ENCODE results near the gene PYGB.
A peak's percentile ranks its signal among the peaks of the same experiment; 100 is the strongest.
"Not testable (repeated sequence)": the region's sequence is repeated elsewhere in the genome, so short reads cannot be mapped to it uniquely, and the experiment has no call there.

PYGB gene

DNA sequence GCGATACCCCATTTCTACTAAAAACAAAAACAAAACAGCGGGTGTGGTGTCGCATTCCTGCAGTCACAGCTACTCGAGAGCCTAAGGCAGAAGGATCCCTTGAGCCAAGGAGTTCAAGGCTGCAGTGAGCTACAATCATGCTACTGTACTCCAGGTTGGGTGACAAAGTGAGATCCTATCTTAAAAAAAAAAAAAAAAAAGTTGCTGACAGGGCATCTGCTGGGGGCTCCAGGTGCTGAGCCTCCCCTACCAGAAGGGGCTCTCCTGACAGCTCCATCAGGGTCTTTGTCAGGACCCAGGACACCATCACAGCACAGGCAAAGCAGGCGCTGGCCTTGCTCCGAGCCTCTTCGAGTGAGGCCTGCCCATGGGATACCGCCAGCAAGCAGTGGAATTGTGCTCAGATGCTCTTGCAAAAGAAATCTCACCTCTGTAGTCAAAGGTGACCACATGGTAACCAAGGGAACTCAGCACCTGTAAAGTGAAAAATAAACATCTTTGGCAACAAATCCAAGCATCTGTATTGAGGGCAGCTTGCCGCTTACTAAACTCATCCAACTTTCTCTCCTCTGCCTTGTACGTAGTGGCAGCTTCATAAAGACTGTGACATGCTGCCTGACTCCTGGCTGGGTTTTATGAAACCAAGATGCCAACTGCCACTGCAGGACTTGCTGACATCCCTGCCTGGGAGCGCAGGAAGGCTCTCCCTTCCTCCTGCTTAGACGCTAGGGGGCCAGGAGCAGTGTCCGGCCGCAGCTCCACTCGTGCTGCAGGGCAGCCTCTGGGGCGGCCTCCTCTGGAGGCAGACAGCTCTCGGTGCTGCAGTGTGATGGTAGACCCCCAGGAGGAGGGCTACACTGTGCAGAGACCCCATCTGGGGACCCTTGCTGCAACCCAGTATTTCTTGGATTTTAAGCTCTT is 66.9 kb downstream of the PYGB start:
- no peak for DNase-seq

DNA sequence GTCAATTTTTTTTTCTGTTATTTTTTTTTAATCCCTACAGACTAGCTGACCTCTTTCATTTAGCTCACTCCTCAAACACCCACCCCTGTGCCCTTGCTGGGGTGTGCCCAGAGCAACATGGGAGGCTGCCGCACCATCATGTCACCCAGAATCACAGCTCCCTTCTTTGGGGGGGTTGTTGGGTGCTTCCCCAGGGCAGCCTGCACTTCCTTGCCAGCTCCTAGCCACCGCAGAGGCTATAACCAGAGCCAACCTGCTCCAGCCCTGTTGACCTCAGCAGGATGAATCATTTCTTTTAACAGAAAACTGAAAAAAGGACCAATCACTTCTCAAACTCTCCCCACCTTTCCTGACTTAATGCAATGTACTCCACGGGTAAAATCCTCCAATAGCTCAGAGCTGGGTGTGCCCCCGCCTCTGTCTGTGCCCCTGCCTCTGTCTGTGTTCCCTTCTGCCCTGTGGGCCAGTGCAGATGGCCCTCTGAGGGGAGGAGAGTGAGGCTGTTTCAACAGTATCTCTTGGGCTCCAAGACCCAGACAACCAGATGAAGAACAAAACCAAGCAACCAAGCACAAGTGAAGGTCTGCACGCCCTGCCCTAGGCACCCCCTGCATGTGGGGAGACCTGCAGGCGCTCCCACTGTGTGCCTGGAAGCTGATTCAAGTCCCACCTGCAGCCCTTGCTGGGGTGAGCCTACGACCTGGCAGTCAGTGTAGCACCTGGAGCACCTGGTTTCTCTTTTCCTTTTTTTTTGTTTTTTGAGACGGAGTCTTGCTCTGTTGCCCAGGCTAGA is 67.7 kb downstream of the PYGB start:
- no peak for DNase-seq

DNA sequence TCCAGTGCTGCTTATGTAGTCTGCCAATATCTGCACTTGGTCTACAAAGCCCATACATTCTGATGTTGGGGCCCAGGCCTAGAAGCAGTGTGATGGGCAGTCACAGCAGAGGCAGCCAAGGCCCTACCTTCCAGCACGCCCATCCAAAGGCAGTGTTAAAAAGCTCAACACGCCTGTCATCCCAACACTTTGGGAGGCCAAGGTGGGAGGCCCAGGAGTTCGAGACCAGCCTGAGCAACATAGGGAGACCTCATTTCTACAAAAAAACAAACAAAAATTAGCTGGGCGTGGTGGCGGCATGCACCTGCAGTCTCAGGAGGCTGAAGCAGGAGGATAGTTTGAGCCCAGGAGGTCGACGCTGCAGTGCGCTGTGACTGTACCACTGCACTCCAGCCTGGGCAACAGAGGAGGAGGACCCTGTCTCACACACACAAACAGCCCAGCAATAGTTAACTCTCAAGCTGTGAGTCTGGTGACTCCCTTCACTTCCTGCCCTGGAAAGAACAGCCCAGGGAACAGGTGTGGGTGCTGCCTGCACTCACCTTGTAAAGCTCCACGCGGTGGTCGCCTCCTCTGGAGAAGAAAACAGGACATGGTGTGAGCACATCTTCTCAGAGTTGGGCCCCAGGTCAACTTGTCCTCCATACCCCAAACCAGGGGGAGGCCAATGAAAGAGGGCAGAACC is 68.8 kb downstream of the PYGB start:
- no peak for DNase-seq

DNA sequence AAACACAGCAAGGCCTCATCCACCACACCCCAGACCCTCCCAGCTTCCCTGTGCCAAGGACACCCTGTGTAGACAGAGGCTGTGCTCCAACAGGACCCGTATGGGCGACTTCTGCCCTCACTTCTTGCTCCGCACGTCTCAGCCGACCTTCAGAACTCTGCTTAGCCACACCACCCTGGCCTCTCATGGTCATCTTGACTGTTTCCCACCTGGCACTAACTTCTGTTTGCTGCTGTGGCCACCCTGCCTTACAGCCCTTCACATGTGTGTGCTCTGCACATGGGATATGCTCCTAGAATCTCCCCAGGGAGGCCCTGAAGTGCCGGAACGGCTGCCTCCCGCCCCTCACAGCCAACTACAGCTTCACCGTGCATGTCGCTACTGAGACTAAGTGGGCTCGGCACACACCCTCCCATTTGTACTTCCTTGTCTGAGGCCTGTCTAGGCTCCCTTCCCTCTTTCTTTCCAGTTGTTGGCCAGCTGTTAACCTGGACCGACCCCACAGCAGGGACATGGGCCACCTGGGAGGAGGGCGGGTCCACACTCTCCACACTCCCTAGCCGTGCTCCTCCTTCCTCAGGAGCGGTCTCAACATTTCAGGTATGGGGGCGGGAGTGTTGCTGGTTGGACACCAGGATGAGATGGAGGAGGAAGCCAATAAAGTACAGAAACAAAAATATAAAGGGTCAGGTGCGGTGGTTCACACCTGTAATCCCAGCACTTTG is 69.6 kb downstream of the PYGB start:
- no peak for DNase-seq

DNA sequence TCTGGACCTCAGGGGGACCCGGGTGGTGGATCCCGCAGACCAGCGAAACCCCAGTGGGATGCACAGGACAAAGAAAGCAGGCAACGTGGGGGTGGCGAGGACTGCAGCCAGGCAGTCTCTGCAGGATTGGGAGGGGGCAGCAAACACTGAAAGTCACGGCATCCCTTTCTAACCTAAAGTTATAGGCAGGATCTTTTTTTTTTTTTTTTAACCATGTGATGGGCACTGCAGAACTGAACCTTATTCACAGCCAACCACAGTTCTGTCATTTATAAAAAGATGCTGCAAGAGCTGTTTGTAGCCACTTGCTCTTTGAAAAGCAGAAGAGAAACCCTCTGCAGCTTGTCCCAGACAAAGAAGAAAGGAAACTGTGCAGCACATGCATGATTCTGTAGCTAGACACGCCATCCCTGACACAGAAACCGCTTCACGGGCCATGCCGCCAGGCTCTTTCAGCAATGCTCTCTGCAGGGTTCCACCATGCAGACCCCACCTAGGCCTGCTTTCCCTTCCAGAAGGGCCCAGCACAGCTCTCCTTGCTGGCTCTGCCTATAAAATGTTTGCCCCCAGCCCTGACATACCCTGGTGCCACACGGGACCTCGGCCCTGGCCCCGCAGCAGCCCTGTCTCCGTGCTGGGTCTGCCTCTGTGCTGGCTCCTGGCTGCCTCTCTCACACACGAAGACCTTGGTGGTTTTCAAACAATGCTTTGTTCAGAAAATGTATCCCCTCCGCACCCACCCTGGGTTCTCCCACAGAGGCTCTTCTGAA is 70.8 kb downstream of the PYGB start:
- DNase-seq: no peak

DNA sequence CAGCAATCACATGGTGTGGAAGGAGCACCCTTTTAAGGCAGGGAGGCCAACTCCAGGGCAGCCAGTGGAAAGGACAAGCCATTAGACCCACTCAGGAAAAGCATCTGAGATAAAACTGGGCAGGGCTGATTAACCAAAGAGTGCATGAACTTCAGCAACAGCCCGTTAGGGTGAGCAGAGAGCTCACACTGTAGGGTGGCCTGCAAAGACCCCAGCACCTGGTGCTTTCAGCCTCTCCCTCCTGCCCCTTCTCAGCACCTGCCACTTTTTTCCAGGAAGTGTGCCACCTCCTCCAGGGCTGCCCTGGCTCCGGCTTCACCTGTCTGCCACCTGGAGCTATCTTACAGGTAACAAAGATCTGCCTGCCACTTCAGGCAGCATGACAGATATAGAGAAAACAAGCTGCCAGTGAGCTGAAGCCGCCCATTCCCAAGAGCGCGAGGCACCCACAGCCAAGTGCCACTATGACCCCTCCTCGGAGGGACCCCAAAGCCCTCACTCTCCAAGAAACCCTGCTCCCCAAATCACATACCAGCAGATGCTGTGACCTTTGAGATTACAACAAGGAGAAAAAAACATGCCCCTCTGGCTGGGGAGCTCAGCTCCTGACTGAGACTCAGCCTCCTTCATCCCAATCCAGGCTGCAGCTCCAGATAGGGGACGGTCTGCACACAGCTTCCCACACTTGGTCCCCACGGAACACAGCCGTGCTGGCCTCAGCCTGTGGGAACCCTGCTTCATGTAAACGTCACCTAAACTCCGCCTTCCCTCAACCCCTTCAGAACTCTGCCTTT is 71.6 kb downstream of the PYGB start:
- DNase-seq: no peak

DNA sequence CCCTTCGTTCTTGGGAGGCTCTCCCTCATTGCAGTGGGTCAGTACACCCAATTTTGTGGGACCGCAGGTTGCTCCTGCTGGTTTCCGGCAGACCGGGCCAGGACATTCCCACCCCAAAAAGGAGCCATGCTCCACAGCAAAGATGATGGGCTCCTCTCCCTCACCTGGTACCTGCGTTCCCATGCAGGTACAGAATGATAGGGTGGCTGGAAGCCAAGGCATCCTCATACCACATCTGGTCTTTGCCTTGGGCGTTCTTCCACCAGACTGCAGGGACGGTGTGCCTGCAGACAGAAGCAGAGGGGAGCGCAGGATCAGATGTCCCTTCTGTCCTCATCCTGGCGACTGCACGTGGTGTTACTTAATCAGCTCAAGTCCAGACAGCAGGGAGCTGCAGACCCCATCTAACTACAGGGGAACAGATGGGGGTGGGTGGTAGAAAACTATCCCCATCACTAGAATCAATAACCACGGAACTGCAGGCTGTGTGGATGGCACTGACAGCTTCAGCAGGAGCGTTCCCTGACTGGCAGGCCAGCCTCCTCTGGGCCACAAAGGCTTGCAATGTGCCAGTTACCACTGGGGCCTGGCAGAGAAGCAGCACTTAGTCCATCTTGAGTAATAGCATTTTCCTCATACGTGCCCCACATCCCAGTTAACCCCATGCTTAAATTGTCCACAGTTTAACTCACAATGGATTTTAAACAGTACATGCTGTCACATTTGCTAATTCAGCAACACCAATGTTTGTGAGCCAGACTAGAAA is 72.3 kb downstream of the PYGB start:
- no peak for DNase-seq

DNA sequence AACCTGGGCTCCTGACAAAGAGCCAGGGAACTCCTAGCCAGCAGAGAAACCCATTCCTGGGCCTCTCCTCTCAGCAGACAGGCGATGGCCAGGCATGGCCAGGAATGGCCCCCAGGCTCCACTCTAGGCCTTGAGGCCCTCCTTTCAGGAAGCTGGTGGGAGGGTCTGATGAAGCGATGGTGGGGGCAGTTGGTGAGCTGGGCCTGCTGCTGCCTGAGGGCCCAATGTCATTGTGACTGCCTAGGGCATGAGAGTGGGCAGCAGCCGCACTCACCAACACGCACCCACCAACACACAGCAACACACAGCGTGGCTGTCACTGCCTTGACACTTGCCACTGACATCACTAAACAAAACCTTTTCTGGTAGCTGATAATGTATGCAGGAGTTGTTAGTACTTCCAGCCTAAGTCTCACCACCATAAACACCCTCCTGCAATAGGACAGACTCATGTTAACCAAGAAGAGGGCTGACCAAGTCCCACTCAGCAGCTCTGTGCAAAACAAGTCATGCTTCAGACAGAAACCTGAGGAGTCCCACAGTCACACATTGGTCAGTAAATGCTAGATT is 73.5 kb downstream of the PYGB start:
- no peak for DNase-seq

DNA sequence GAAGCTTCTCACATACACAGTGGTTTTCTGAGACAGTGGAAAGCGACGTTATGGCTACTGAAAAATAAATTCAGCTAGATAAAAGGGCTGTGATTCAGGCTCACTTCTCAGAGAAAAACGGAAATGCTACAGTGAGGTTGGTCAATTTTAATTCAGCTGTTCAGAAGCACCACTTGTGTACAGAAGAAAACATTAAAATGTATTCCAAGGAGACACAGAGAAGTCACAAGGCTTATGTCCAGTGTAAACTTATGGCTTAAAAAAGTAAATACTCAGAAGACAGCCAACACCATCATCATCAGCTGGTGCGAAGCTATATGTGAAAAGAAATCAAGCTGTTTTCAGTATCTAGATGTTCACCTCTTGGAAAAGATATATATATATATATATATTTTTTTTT is 74.1 kb downstream of the PYGB start:
- DNase-seq: no peak

DNA sequence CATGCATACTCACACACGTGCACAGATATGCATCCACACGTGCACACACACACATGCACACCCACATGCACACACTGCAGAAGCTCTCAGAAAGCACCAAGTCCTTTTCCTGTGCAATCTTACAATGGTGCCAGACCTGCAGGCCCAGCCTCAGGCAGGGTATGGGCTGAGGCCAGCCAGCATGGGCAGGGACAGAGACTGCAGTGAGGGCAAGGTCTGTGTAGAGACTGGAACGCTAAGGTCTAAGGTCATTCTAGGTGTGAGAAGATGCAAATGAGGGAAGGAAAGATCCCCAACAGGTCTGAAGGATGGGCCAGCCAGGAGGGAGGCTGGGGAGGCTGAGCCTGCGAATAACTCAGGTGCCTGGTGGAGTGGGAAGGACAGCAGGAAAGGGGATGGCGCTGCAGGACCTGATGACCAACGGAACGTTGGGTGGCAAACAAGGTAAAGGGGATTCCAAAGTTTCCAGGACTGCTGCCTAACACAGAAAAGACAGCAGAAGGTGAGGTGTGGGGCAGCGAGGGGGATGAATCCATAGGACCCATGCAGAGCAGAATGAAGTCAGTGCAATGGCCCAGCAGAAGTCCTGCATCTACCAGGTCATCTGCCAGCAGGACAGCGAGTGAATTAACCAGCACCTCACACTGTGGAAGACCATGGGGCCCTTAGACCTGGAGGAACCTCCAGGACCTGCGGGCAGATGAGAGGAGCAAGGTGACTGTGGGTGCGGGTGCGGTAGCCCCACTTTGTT is 75.8 kb downstream of the PYGB start:
- DNase-seq: no peak

DNA sequence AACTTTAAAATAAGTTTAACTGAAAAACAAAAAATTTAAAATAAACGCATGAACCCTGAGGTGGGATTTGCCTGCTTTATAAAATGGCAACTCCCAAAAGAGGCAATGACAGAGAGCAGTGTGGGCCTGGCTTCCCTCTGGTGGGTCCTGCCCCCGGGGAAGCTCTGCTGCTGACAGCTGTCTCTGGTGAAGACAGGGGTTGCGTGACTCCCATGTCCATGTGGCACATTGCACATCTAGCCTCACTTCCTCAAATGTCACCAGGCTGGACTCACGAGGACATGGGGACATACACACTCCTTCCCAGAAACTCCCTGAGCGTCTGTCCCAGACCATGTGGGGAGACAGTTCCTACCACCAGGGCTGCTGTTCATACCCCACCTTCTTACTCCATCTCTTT is 76.5 kb downstream of the PYGB start:
- DNase-seq: no peak

DNA sequence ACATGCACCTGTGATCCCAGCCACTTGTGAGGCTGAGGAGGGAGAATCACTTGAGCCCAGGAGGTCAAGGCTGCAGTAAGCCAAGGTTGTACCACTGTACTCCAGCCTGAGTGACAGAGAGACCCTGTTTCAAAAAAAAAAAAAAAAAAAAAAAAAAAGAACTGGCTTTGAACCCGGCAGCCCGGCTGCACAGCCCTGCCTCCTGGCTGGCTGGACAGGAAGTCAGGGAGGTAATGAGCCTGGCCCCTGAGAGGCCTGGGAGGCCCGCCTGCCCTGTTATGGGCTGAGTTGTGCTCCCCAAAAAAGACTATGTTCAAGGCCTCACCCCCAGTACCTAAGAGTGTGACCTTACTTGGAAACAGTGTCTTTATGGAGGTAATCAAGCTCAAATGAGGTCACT is 77.2 kb downstream of the PYGB start:
- DNase-seq: no peak

DNA sequence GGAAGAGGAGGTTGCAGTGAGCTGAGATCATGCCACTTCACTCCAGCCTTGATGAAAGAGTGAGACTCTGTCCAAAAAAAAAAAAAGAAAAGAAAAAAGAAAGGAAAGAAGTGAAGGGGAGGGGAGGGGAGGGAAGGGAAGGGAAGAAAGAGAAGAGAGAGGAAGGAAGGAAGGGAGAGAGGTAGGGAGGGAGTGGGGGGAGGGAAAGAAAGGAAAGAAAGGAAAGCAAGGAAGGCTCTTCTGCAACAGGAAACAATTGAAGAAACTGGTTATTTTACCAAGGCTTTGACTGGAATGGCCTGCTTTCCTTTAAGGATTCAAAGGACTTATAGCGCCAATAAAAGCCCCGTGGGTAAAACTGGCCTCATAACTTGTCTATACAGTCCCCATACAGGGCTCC is 78.1 kb downstream of the PYGB start:
- no peak for DNase-seq

DNA sequence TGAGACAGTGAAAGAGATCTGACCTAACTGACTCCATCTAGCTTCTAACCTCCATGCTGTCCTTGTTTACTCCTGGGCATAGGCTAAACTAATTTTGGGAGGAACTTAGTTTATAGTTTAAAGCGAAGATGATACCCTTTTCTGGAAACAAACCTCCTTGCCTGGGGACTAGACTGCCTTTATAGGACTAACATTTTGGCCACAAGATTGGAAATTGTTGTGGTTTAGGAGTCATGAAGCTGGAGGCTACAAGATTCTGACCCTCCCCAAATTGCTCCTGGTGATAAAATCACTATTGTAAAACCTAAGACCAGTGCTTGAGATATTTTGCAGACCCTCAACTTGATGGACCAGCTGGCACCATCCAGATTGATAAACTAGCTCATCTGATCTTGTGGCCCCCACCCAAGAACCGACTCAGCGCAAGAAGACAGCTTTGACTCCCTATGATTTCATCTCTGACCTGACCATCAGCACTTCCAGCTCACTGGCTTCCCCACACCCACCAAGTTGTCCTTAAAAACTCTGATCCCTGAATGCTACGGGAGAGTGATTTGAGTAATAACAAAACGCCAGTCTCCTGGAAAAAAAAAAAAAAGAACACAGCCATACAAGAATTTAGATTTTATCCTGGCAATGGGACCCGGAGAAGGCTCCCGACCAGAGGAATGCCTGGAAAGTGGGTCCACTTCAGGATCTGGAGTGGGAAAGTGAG is 79.8 kb downstream of the PYGB start:
- DNase-seq: no peak

DNA sequence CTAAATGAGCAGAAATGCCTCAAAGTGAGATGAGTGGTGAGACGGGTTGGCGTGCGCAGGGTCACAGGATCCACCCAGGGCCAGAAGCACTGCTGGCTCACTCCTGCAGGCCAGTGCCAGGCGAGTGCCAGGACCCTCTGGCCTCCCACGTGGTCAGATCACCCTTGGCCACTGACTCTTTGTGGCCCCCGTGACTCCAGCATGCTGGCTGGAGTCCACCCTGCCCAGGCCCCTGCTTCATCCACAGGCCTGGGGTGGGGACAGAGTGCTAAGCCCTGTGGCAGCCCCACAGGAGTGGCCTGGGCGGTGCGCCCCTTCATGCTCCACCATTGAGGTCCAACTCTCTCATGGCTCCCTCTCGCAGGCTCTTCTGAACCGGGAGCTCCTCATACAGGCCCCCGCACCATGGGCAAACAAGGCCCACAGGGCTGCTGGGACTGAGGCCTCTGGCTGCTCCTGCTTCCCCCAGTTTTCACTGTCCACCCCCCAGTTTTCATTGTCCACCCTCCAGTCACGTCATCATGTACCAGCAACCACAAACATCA is 81.1 kb downstream of the PYGB start:
- no peak for DNase-seq

DNA sequence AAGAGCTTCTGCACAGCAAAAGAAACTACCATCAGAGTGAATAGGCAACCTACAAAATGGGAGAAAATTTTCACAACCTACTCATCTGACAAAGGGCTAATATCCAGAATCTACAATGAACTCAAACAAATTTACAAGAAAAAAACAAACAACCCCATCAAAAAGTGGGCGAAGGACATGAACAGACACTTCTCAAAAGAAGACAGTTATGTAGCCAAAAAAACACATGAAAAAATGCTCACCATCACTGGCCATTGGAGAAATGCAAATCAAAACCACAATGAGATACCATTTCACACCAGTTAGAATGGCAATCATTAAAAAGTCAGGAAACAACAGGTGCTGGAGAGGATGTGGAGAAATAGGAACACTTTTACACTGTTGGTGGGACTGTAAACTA is 87.1 kb downstream of the PYGB start:
- not testable (repeated sequence) for DNase-seq

DNA sequence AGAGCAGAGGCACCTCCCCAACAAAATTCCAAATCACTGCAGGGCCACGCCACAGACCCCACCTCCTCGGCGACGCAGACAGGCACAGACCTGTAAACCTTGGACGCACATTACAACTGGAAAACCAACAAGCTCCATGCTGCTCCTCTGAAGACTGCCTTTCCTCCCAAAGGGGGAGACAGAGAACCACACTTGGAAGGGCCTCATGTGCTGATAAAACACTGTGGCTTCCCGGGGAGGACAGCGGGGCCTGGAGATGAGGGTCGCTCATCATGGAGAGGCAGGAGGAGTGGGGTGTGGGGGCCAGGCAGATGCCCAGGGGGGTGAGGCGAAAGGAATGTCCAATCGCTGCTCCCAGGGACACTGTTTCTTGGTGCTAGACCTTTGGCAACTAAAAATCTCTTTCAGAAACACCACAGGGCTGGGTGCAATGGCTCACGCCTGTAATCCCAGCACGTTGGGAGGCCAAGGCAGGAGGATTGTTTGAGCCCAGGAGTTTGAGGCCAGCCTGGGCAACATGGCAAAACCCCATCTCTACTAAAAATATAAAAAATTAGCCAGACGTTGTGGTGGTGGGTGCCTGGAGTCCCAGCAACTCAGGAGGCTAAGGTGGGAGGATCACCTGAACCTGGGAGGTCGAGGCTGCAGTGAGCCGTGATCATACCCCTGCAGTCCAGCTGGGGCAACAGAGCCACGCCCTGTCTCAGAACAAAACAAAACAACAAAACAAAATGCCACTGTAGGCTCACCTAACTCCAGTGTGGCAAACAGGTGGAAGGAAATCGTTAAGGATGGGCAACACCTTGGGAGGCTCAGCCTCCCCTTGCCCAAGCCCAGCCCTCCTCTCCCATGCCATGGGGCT is 88.9 kb downstream of the PYGB start:
- peak; percentile 16 for DNase-seq

Data from fibroblast of skin of abdomen (primary cell).